ENCODE results near the gene CFAP299.
"Not testable (repeated sequence)": the region's sequence is repeated elsewhere in the genome, so short reads cannot be mapped to it uniquely, and the experiment has no call there.

Gene CFAP299

DNA sequence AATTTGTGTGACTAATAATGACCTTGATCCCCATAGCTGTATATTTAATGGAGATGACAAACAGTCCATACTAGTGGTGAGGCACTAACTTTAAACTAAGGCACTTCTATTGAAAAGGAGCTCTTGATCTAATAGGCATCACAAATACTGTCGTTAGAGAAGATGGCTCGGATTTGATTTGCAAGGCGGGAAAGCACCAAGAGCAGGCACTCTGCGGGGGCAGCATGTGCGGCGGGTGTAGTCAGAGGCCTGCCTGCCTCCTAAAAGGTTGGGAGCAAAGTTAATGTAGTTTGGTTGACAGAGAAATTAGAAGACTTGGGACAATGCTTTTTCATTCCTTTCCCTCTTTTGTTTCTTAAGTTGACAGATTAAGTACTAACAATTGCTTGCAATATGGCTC, 278.8 kb downstream of the CFAP299 start:
- DNase-seq = no peak

DNA sequence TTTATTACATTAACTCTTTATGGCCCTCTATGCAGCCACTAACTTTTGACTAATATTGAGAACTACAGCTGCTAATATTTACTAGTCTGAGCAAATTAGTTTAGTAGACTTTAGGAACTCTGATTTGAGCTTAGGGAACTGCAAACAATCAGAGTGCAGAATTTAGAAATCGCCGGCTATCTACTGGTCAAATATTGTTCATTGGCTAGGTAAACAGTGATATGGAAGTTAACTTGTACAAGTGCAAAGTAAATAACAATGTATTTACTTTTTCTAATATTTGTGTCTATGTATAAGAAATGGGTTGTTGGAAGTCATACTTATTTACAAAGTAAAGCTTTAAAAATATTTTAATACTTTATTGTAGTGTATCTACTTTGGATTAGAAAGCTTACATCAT, 279.6 kb downstream of the CFAP299 start:
- DNase-seq = no peak

DNA sequence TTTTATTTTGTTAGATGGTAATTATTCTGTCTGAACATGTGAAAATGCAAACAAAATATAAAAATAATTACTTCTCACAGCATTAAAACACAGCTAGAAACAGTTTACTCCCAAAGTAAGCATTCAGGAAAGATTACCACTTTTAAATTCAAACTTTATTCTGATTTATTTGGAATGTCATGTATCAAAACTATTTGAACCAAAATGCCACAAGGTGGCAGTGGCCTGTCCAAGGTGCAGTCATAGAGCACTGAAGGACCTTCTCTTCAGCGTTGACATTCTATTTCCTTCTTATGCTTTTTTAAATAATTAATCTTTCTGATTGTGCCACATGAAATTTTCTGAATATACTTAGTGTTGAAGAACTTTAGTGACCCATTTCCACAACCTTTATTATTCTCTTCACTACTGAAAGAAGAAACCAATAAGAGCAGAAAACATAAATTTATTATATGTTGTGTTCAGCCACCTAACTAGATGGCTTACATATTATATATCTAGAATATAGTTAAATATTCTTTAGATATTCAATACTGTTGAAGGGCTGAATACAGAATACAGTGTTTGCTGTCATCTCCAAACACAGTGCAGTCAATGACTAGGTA, 283.6 kb downstream of the CFAP299 start:
- peak; percentile 1 for DNase-seq

DNA sequence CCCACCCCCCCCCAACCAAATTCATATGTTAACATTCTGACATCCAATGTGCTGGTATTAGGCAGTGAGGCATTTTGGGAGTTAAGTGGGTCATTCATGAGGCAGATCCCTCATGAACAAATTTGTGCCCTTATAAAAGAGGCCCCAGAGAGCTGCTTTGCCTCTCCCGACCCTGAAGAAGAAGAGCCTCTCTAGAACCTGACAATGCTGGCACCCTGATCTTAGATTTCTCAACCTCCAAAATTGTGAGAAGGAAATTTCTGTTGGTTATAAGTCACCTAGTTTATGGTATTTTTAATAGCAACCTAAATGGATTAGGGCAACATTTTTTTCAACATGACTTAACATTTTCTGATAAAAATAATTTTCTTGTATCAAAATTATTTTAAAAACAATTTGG, 296.3 kb downstream of the CFAP299 start:
- no peak for DNase-seq

DNA sequence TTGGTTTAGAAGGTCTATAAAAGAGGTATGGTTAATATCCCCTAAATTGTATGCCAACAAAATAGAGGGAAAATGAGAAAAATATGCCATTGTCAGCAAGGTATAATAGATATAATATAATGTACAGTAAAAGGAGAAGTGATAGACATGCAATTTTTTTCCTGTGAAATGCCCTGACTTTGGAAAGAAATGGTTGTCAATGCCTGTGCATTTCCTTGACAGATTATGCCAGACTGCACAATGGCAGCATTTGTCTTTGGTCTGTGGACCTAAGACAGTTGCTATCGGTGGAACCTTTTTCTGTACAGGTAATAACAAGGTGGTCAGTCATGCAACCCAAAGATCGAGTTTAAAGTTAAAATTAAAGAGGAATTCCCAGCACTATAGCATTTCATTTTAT, 301.7 kb downstream of the CFAP299 start:
- no peak for DNase-seq

DNA sequence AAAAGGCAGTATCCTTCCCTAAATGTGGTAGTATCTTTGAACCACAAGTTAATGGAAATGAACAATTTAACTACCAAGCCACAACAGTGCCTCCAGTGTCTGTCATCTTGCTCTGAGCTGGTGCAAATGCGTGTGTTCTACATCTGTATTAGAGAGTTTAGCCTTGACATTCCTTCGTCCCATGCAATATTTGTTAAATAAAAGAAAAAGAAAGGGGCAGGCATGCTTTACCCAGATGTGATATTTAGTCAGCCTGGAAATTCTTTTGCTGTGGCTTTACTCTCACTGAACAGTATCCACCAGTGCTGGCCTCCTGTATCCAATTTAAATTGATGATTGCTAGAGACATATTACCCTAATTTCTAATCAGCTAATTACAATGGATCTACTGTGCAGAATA, 310.5 kb downstream of the CFAP299 start:
- DNase-seq = no peak

DNA sequence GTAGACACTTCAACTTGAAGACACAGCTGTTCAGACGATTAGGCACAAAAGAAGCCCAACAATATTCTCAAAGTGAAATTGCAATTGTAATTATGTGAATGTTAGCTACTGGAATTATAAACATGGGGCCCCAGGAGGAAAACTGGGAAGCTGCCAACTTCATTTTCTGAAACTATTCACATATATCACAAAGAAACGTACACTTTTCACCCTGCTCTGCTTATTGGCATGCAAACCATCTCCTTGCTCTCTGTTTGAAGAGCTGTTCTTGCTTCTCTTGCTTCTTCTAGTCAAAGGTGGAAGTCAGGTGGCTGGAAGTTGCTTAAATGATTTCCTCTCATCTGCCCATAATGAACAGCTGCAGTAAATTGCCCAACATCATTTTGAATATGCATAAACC, 320.1 kb downstream of the CFAP299 start:
- no peak for DNase-seq

DNA sequence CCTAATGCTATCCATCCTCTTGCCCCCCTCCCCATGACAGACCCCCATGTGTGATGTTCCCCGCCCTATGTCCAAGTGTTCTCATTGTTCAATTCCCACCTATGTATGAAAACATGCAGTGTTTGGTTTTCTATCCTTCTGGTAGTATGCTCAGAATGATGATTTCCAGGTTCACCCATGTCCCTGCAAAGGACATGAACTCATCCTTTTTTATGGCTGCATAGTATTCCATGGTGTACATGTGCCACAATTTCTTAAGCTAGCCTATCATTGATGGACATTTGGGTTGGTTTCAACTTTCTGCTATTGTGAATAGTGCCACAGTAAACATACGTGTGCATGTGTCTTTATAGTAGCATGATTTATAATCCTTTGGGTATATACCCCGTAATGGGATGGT, 334.6 kb downstream of the CFAP299 start:
- not testable (repeated sequence) for DNase-seq

DNA sequence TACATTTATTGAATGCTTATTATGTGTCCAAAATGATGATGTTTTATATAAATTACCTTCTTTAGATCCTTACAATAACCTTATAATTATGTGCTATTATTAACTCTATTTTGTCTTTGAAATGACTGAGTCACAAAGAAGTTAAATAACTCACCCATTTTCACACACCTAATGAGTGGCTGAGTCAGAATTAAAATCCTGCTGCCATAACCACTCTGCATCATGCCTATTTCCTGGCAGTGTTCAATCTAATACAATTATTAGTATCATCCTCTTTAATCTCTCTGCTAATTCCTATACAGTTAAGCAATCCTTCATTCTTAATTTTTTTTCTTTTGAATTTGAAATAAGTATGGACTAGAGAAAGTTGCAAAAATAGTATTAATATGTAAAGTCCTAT, 342.9 kb downstream of the CFAP299 start:
- DNase-seq = no peak

DNA sequence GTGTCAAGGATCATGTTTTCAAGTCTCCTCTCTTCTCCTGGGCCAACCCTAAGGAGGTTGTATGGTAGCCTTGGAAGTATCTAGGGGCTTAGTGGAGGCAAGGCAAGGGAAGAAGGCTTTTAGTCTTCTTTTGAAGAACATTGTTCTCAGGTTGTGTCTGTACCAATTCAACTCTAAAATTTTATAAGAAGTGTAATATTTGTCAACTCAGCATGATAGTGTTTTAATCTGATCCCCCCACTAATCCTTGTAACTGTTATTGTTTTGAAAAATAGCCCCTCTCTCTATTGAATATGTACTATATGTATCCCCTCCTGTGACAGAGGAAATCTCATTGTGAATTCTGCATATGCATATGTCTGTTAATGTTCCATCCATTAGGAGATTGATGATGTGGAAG, 345.4 kb downstream of the CFAP299 start:
- no peak for DNase-seq

DNA sequence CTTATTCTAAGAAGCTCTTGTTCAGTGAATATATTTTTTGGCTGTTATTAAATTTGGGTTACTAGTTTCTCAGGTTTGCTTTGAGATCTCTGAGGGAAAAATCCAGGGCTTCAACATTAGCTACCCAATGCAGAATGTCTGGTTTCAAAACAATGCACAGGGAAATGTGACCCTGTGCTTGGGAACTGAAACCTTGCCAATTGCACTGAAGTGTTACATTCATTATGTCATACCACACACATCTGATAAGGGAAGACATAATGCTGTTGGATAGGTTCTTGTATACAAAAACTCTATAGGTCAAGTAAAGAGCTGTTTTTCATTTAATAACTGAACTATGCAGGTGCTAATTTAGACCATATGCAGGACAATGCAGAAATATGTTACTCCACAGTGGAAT, 349.7 kb downstream of the CFAP299 start:
- no peak for DNase-seq

DNA sequence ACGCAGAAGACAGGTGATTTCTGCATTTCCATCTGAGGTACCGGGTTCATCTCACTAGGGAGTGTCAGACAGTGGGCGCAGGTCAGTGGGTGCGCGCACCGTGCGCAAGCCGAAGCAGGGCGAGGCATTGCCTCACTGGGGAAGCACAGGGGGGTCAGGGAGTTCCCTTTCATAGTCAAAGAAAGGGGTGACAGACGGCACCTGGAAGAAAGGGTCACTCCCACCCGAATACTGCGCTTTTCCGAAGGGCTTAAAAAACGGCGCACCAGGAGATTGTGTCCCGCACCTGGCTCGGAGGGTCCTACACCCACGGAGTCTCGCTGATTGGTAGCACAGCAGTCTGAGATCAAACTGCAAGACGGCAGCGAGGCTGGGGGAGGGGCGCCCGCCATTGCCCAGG, 352.2 kb downstream of the CFAP299 start:
- DNase-seq = not testable (repeated sequence)

DNA sequence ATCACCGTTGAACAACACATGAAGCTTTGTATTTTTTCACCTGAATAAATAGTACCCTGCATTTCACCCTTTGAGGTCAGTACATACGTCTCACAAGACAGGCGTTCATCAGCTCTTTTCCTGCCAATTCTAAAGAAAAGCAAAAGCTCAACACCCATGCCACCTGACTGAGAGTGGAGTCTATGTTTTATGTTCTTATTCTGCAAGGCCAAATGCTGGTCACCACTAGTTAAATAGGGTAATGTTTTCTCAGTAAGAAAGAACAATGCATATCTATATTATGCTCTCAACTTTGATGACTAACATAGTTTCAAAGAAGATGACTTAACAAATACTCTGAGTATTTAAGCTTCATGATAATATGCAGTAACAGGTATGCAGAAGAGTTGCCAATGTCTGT, 358.6 kb downstream of the CFAP299 start:
- no peak for DNase-seq

DNA sequence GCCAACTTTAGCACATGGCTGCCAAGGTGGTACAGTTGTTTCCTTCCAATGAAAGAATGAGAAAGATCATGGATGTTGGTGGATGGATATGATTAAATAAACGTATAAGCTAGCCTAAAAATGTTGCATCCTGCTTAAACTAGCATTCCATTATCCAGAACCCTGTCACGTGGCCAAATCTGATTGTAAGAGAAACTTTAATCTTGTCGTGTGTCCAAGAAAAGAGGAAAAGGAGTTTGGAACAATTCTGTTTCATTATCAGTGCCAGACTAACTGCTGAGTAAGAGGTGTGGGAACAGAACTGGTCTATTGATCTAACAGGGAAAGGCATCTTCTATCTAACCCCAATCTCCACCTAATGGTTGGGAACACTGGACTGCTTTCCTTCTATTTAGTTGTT, 369.8 kb downstream of the CFAP299 start:
- DNase-seq = no peak

DNA sequence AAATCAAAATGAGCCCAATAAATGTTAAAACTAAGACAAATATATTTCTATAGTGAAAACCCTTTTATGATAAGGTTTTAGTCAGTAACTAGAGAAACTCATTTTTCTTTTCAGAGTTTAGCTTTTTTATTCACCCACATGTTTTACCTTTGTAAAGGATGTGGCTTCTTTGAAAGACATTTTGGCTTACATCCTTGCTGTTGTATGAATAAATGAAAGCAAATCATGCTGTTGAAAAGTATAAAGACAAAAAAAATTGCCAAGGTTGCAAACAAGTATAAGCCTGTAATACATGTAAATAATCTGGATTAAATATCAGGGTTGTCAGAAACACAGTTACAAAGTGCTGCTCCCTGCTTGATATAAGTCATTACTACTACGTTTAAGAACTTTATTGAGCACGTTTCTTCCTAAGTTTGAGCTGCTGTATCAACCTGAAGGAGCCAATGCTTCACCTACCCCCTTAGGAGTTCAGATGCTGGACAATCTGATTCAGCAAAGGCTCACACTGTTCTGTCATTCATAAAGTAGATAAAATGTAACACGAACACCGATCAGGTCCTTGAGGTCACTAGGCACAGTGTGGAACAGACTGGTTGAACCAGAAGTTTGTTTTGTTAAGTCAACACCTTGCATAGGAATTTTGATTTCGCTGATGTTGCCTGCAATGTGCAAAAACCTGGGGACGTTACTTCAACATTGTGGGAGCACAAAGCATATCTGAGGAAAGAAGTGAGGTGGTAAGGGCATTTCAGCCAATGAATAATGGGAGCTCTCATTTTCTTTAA, 373.7 kb downstream of the CFAP299 start:
- DNase-seq = no peak

DNA sequence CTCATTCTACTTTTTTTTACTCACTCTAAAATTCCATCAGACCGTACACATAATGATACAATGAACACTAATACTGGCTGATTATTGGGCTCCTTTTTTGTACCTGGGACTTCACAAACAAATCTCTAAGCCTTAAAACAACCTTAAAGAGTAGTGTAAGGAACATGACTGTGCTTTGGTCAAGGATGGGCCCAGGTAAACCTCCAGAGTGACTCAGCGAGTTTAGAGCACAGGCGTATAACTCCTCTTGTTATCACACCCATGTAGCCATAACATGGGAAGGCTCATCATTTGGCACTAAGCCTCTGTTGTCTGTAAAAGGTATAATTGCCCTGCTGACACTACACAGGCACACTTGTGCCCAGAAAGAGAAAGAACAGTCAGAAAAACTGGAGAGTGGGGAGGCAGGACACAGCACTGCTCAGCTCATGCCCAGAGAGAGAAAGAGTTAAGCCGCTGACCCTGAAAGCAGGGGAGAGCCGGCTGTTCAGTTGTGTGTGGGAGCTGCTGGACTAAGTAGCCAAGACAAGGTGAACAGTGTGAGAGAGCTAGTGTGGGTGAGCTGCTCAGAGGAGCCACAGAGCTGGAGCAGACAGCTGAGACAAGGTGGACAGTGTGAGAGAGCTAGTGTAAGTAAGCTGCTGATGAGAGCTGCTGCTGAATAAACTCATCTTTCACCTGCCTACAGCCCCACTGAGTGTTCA, 375.4 kb downstream of the CFAP299 start:
- DNase-seq = no peak

DNA sequence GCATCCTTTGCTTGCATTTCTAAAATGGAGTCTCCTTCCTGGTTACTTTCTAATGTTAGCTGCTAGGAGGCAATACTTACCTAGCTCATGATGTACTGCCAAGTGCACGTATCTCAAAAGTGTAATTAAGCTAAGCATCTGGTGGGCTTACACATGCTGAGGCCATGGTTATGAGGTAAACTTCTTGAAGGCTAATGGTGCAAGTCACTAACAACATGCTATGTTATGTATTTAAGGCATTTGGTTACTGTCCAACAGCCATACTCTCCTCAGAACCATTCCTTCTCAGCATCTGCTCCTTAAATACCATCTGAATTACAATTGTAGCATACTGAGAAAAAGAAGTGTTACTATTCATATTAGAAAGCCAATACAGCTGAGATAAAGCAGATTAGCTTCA, 376.4 kb downstream of the CFAP299 start:
- DNase-seq = no peak

DNA sequence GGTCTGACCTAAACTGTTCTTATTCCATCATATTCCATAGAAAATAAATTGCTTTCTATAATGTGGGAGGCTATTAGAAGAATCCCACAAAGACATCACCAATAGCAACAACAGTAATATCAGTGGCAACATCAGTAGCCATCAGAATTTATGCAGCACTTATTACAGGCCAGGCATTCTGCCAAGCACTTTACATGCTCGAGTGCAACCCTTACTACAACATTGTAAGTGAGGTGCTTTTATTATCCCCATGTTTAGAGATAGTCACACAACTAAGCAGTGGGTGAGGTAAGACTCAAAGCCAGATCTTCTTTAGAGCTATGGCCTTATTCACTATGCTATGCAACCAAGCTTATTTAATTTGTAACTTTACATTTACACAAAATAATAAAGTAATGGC, 377.9 kb downstream of the CFAP299 start:
- no peak for DNase-seq

DNA sequence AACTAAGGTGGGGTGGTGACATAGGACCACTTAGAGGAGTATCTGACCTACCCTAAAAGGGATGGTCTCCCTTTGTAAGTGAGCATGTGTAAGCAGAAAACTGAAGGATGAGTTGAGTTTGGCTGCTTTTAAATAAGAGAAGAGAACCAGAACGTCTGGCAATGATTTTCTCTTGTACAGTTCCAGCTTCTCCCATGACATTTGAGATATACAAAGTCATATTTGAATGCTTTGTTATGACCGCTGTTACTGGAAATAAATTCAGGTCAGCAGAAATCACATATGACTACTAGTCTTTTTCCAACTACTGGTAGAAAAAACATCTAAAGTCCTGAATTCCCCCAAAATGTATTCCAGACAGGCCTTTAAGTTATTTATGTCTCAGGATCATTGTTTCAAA, 381.7 kb downstream of the CFAP299 start:
- no peak for DNase-seq

DNA sequence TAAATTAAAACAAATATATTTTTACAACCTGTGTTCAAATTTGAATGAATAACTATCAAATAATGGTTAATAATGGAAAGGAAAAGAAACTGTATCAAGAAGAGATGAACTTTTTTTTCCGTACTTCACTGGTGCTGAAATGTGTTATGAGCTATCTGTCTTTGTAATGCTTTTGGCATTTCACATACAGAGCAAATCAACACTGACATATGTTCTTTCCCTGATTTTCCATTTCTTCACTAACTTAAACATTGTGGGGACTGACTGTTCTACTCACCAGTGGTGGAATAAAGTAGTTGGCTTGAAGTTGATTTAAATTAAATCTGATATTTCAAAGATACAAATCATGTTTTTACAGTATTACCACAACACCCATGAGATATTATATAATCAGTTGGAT, 390.9 kb downstream of the CFAP299 start:
- DNase-seq = no peak

DNA sequence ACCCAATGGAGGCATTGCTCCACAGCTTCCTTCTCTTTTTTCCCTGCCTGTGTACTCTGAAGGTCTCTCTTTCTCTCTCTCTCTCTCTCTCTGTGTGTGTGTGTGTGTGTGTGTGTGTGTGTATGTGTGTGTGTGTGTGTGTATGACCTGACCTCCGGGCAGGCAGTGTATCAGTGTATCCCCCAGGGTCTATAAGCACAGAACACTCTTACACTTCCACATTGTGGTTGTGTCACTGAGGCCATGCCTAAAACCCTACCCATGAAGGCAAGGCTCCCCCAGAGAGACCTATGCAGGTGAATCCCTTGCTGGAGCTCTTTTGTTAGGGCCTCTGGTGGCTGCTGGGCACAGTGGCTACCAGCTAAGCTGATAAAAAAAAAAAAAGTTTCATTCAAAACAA, 394.6 kb downstream of the CFAP299 start:
- no peak for DNase-seq

DNA sequence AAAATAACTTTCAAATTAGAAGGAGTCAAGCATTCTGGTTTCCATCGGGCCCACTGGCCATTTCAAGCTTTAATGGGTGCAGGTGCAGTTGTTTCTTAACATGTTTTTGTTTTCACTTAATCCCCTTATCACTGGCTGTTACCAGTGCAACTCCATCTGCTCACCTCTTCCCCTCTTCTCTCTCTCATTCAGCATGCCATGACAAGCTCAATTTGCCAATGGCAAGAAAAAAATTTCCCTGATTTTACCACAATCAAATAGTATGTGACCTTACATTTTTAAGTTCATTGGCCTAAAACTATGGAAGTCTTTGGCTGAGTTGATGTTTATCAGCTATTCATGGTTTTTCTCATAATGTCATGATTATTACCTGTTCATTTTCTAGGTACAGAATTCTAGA, 395.9 kb downstream of the CFAP299 start:
- DNase-seq = no peak

DNA sequence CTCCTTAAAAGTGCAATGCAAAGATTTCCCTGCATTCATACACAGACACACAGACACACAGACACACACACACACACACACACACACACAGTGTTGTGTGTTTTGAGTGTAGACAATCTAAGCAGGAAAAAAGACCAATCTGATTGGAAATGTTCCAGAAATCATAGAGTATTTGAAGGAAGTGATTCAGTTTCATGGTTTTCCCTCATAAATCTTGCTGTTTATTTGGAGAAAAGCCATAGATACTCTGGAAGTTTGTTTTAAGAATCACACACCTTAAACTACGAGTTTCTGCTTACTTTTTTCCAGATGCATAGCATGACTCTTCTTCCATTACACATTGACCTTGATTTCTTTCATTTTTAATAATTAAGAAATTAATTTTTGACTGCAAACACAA, 396.5 kb downstream of the CFAP299 start:
- no peak for DNase-seq

DNA sequence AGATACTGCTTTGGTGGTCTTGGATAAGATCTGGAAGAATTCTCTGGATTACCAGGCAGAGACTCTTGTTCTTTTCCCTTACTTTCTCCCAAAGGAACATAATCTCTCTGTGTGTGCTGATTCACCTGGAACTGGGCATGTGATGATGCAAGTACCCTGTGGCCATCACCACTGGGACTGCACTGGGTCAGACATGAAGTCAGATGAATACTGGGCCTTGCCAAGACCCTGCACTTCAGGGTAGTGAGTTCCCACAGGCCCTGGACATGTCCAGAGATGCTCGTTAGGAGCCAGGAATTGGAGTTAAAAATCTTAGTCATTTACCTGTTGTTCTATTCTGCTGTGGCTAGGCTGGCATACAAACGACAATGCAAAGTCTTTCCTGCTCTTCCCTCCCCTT, 404.8 kb downstream of the CFAP299 start:
- DNase-seq = no peak
